Measurements from ENCODE around the gene RIPPLY3.

The RIPPLY3 gene

GRCh38 chr21:37044643-37045042 lies 38.1 kb downstream of the RIPPLY3 start:
- TF ChIP-seq POLR2AphosphoS5 (IDR thresholded peaks at IDR 0.05; ENCODE audit: low read depth, low read length) (no peak), FOXP2 (optimal IDR thresholded peaks at IDR 0.05; ENCODE audit: borderline replicate concordance, extremely low read depth, extremely low read length, insufficient read depth) (no peak), REST (IDR thresholded peaks at IDR 0.05; ENCODE audit: insufficient read depth in 1 of 2, low read depth in 2 of 2, low read length in 2 of 2) (no peak)

GRCh38 chr21:37045149-37045548 lies 38.6 kb downstream of the RIPPLY3 start:
- TF ChIP-seq TAF1 (IDR thresholded peaks at IDR 0.05; ENCODE audit: borderline replicate concordance, insufficient read depth, low read length) (no peak), REST (IDR thresholded peaks at IDR 0.05; ENCODE audit: insufficient read depth in 1 of 2, low read depth in 2 of 2, low read length in 2 of 2) (no peak), POLR2AphosphoS5 (IDR thresholded peaks at IDR 0.05; ENCODE audit: low read depth, low read length) (no peak), SIN3A (IDR thresholded peaks at IDR 0.05; ENCODE audit: borderline replicate concordance, insufficient read depth, low read length) (no peak), FOXP2 (optimal IDR thresholded peaks at IDR 0.05; ENCODE audit: borderline replicate concordance, extremely low read depth, extremely low read length, insufficient read depth) (no peak)

GRCh38 chr21:37045556-37045955 lies 39.1 kb downstream of the RIPPLY3 start:
- no peak for TF ChIP-seq TAF1 (IDR thresholded peaks at IDR 0.05; ENCODE audit: borderline replicate concordance, insufficient read depth, low read length)

GRCh38 chr21:37047079-37047478 lies 40.6 kb downstream of the RIPPLY3 start:
- TF ChIP-seq TAF1 (IDR thresholded peaks at IDR 0.05; ENCODE audit: borderline replicate concordance, insufficient read depth, low read length) (no peak), POLR2AphosphoS5 (IDR thresholded peaks at IDR 0.05; ENCODE audit: low read depth, low read length) (no peak), FOXP2 (optimal IDR thresholded peaks at IDR 0.05; ENCODE audit: borderline replicate concordance, extremely low read depth, extremely low read length, insufficient read depth) (no peak), SIN3A (IDR thresholded peaks at IDR 0.05; ENCODE audit: borderline replicate concordance, insufficient read depth, low read length) (no peak), REST (IDR thresholded peaks at IDR 0.05; ENCODE audit: insufficient read depth in 1 of 2, low read depth in 2 of 2, low read length in 2 of 2) (no peak)

- no peak for TF ChIP-seq SIN3A (IDR thresholded peaks at IDR 0.05; ENCODE audit: borderline replicate concordance, insufficient read depth, low read length)
- TF ChIP-seq REST (IDR thresholded peaks at IDR 0.05; ENCODE audit: insufficient read depth in 1 of 2, low read depth in 2 of 2, low read length in 2 of 2) = no peak
- no peak for TF ChIP-seq FOXP2 (optimal IDR thresholded peaks at IDR 0.05; ENCODE audit: borderline replicate concordance, extremely low read depth, extremely low read length, insufficient read depth)
- no peak for TF ChIP-seq POLR2AphosphoS5 (IDR thresholded peaks at IDR 0.05; ENCODE audit: low read depth, low read length)
- no peak for TF ChIP-seq TAF1 (IDR thresholded peaks at IDR 0.05; ENCODE audit: borderline replicate concordance, insufficient read depth, low read length)
Measured at GRCh38 chr21:37055271-37055855, 48.9 kb downstream of the RIPPLY3 start.

Measured in PFSK-1 (cell line).